ENCODE measurements around the gene ZMYND19.
"Not testable (repeated sequence)": the region's sequence is repeated elsewhere in the genome, so short reads cannot be mapped to it uniquely, and the experiment has no call there.

ZMYND19 gene

GRCh38 chr9:137590469-137591383, at the start of gene ZMYND19:
ZMYND19 (minus strand) TSS chr9:137590512; CDS start chr9:137590263, 249 bp downstream.
- DNase-seq: peak; percentile 96

GRCh38 chr9:137639303-137640051, 49.2 kb upstream of the ZMYND19 start:
- DNase-seq: no peak

GRCh38 chr9:137638680-137639079, 48.4 kb upstream of the ZMYND19 start:
- DNase-seq: no peak

GRCh38 chr9:137634016-137634415, 43.7 kb upstream of the ZMYND19 start:
- no peak for DNase-seq

- DNase-seq: no peak
Observed at GRCh38 chr9:137632230-137633161, 42.2 kb upstream of the ZMYND19 start.

- no peak for DNase-seq
Observed at GRCh38 chr9:137631345-137632229, 41.3 kb upstream of the ZMYND19 start.

DNA sequence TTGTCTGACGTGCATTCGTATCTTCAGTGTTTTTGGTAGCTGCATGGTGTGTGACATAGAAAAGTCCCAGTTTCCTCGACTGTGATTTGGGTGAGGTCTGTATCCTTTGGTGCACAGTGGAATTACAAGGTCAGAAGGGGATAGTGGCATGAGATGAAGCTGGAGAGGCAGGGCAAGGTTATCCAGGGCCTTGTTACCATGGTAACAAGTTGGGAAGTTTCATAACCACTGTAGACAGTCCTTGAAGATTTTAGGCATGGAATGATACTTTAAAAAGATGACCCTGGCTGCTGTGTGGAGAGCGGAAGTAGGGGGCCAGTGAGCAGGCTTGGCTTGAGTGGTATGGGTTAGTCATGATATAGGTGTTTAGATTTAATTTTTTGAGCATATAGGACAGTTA, 40.4 kb upstream of the ZMYND19 start:
- DNase-seq: no peak

- no peak for DNase-seq
Observed at GRCh38 chr9:137630126-137630525, 39.8 kb upstream of the ZMYND19 start.

GRCh38 chr9:137627406-137627805, 37.1 kb upstream of the ZMYND19 start:
- not testable (repeated sequence) for DNase-seq

DNA sequence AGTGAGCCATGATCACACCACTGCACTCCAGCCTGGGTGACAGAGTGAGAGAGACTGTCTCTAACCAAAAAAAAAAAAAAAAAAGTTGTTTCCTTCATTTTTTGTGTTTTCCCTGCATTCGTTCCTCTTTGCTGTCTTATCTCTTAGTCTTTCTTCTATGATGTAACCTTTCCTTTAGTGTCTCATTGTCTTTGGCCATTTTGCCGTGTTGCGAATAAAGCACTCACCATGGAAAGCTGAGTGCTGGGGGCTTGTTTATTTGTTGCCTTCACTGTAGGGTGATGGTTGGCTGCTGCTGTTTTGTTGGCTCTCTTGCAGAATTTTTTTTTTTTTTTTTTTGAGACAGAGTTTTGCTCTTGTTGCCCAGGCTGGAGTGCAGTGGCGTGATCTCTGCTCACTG, 36.2 kb upstream of the ZMYND19 start:
- DNase-seq: no peak

DNA sequence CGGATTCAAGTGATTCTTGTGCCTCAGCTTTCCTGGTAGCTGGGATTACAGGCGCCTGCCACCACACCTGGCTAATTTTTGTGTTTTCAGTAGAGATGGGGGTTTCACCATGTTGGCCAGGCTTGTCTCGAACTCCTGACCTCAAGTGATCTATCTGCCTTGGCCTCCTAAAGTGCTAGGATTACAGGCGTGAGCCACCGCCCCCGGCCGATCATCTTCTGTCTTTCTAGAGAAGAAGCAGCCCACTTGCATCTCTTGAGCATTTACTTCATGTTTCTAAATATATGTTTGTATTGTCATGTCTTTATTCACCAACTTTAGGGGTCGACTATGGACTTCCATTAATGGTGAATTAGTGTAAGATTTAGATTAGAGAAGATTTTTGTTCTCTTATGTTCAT, 31.9 kb upstream of the ZMYND19 start:
- DNase-seq: not testable (repeated sequence)

DNA sequence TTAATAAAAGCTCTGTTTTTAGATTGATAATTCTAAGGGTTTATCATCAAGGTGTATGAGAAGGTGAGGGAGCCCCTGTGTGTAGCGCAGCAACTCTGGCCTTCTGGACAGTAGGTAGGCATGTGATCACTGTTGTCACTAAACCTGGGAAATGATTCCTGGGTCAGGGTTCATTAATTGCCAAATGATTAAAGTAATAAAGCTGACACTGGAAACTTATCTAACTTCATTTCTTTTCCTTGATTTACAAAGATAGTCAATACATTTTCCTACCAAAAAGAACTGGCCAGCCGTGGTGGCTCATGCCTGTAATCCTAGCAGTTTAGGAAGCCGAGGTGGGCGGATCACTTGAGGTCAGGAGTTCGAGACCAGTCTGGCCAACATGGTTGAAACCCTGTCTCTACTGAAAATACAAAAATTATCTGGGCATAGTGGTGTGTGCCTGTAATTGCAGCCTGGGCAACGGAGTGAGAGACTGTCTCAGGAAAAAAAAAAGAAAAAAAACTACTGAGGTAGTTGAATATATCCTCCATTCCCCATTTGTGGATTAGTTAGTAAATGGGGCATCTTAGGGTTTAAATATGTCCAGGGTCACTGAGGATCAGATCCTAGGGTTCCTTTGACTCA, 30.9 kb upstream of the ZMYND19 start:
- DNase-seq: no peak

DNA sequence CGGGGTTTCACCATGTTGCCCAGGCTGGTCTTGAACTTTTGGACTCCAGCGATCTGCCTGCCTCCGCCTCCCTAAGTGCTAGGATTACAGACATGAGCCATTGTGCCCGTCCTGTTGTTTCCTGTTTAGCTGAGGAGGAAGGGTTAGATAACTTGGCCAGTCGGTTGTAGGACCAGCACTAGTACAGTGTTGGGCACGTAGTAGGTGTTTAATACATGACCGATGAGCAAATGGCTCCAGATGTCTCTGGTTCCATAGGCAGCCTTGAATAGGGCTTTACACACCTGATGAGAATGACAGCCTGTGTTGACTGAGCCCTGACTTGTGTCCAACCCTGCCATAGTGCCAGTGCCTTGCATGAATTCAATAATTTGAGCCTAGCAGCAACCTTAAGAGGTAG, 30.3 kb upstream of the ZMYND19 start:
- no peak for DNase-seq

- DNase-seq: no peak
Observed at GRCh38 chr9:137620048-137620405, 29.7 kb upstream of the ZMYND19 start.

DNA sequence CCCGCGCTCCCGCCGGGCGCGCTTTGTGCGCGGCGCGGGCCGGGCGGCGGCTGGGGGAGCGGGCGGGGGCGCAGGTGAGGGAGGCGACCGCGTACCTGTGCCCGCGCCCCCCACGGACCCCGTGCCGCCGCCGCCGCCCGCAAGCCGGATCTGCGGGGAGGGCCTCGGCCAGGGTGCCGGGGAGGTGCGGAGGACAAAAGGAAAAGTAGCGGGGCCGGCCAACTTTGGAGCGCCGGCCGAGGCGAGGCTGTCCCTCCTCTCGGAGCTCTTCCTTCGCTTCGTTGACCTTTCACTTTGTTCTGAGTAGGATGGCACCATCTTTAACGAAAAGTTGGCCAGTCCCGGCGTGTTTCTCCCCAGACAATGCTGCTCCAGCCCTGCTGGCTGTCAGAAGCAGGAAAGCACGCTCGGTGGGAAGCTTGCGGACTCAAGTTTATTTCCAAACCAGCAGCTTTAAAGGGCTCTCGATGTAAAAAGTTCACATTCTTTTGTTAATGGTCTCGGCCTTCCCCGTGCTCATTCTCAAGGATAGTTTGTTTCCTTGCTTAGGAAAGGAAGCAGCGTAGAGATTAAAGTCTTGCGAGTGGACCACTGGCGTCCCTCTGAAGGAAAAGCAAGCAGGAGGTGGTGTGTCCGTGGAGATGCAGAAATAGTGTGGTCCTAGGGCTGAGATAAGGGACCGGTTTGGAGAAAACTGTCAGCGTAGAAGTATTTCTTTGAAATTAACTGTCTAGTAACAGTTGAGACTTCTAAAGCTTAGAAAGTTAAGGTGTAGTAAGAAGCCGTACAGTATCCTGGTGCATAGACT, 29.1 kb upstream of the ZMYND19 start:
- DNase-seq: peak; percentile 73

- DNase-seq: peak; percentile 98
Observed at GRCh38 chr9:137618105-137619067, 28.1 kb upstream of the ZMYND19 start, which contains the start of gene EHMT1. EHMT1 (plus strand) TSS chr9:137619005; CDS start chr9:137619029, 24 bp downstream.

GRCh38 chr9:137615387-137615871, 25.1 kb upstream of the ZMYND19 start:
- DNase-seq: no peak

DNA sequence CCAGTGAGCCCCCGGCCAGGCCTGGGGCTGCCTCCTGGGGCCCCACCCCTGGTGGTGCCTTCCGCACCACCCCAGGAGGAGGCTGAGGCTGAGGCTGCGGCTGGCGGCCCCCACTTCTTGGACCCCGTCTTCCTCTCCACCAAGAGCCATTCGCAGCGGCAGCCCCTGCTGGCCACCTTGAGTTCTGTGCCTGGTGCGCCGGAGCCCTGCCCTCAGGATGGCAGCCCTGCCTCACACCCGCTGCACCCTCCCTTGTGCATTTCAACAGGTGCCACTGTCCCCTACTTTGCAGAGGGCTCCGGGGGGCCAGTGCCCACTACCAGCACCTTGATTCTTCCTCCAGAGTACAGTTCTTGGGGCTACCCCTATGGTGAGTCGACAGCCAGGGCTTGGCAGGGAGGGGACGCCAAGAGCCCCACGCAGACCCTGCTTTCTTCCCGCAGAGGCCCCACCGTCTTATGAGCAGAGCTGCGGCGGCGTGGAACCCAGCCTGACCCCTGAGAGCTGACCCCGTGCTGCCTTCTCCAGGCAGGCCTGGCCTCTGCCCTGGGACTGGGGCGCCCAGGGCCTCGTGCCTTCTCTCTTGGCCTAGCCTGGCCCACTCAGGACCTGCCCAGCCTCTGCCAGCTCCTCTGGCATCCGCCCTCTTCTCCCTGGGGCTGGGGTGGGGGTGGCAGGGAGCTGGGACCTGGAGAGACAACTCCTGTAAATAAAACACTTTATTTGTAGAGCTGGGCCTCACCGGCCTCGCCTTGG, 24.5 kb upstream of the ZMYND19 start:
- no peak for DNase-seq
